Measurements from ENCODE around the gene CLASRP.

Gene CLASRP

DNA sequence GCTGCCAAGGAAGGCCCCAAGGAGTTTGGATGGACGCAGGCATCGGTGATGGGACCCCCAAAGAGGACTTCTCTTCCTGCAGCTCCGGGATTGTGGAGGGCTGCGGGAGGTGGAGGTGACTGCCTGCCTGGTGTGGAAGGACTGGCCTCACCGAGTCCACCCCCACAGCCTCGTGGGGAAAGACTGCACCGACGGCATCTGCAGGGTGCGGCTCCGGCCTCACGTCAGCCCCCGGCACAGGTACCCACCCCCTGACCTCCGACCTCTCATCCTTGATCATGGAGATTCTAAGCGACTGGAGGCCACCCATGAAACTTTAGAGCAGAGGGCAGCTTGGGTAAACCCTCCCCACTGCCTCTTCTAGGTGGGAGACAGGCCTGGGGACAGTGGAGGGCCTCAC lies 16.9 kb upstream of the CLASRP start:
- DNase-seq: no peak

DNA sequence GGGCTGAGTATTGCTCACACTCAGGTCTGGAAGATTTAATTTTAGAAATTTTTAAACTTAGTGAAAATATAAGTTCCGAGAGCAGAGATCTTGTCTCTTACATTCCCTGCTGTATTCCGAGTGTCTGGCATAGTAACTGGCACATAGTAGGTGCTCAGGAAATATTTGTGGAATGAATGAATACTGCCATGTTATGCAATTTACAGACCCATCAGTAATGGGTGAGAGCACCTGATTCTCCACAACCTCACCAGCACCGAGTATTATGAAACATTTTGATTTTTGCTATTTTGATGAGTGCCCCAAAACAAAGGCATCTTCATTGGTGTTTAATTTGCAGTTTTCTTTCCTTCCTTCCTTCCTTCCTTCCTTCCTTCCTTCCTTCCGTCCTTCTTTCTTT lies 15.8 kb upstream of the CLASRP start:
- DNase-seq: no peak

DNA sequence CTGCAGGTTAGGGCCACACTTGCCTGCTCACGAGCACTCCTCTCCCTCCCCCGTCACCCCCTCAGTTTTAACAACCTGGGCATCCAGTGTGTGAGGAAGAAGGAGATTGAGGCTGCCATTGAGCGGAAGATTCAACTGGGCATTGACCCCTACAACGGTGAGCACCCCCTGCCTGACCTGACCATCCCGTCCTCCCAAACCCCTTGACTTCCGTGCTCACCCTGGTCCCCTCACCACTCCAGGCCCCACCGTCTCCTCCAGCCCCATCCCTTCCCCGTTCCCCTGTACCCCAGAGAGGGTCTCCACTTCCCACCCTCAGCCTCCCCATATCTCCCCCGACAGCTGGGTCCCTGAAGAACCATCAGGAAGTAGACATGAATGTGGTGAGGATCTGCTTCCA lies 13.6 kb upstream of the CLASRP start:
- no peak for DNase-seq

DNA sequence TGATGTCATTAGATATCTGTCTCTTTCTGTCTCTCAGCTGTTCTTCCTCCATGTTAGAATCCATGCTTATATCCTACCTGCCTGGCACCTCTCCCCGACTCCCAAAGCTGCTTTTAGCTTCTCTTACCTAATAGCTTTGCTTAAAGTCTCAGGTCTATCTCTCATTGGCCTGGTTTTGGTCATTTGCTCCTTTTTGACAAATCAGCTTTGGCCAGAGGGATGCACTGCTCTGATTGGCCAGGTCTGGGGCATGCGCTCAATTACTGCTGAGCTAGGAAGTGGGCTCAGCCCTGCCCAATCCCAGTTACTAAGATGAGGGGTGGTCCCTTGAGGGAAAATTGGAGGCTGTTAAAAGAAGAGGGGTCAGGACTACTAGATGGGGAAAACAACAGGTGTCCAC lies 11.5 kb upstream of the CLASRP start:
- no peak for DNase-seq

DNA sequence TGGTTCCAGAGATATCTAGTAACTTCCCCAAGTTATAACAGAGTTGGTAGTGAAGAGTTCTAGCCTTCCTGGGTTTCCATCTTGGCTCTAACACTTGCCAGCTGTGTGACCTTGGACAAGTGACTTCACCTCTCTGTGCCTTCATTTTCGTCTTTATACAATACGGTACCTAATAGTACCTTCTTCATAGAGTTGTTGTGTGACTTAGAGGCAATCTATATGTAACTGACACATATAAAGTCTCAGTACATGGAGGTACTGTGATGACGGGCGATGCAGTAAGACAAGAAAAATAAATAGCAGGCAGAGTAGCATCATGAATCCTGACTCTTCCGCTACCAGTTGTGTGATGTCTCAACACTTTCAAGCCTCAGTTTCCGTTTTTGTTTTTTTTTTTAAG lies 8.0 kb upstream of the CLASRP start:
- DNase-seq: no peak

DNA sequence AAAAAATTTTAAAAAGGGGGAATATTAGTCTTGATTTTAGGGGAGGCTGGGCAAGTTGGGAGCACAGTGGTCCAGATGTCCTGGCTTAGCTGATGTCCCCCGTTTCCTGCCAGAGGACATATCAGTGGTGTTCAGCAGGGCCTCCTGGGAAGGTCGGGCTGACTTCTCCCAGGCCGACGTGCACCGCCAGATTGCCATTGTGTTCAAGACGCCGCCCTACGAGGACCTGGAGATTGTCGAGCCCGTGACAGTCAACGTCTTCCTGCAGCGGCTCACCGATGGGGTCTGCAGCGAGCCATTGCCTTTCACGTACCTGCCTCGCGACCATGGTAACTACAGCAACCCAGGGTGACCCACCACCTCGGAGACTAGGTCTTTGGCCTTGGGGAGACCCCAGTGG lies 6.4 kb upstream of the CLASRP start:
- no peak for DNase-seq

DNA sequence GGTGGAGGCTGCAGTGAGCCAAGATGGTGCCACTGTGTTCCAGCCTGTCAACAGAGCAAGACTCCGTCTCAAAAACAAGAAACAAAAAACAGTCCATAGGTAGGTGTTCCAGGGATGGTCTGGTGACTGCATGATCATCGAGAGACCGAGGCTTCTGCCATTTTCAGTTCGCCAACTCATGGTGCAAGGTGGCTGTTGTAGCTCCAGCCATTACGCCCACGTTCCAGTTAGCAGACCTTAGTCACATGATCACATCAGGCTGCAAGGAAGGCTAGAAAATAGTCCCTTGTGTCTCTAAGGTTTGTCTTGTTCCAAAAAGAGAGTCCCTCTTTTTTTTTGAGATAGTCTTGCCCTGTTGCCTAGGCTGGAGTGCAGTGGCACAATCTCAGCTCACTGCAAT lies 3.1 kb upstream of the CLASRP start:
- no peak for DNase-seq

DNA sequence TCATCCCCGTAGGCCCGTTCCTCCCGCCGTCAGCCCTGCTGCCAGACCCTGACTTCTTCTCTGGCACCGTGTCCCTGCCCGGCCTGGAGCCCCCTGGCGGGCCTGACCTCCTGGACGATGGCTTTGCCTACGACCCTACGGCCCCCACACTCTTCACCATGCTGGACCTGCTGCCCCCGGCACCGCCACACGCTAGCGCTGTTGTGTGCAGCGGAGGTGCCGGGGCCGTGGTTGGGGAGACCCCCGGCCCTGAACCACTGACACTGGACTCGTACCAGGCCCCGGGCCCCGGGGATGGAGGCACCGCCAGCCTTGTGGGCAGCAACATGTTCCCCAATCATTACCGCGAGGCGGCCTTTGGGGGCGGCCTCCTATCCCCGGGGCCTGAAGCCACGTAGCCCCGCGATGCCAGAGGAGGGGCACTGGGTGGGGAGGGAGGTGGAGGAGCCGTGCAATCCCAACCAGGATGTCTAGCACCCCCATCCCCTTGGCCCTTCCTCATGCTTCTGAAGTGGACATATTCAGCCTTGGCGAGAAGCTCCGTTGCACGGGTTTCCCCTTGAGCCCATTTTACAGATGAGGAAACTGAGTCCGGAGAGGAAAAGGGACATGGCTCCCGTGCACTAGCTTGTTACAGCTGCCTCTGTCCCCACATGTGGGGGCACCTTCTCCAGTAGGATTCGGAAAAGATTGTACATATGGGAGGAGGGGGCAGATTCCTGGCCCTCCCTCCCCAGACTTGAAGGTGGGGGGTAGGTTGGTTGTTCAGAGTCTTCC lies 1.3 kb upstream of the CLASRP start:
- DNase-seq: no peak

DNA sequence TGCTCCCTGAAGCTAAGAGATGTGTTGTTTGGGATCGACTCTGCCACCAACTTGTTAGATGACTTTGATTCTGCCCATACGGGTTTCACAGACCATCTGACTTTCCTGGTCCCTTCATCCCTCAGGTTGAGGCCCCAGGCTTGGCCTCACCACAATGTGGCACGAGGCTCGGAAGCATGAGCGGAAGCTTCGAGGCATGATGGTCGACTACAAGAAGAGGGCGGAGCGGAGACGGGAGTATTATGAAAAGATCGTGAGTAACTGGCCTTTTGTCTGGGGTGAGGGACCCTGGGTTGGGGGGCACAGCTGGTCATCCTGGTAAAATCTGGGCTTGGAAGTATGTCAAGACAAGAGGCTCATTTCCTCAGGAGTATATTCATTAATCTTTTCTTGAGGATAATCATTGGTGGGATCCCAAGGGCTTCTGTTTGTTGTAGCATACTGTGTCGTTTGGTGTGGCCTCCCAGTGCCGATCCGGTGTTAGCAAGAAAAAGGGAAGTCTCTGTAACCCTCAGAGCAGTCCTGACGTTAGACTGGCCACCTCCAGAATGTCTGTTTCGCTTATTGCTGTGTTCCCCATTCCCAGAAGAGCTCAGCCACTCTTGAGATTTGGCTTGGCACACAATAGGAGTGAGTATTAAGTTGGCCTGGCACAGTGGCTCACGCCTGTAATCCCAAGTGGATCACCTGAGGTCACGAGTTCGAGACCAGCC lies 1.4 kb downstream of the CLASRP start:
- no peak for DNase-seq

DNA sequence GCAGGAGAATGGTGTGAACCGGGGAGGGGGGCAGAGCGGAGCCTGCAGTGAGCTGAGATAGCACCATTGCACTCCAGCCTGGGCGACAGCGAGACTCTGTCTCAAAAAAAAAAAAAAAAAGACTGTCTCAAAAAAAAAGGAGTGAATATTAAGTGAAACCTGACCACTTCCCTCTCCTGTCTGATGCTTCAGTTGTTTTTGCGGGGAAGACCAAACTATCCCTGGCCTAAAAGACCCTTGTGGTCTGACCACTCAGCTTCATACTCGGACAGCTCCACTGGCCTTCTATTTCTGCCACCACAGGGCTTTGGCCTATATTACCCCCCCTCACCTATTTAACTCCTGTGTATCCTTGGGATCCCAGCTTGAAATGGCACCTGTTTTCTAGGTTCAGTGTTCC lies 2.3 kb downstream of the CLASRP start:
- DNase-seq: no peak

DNA sequence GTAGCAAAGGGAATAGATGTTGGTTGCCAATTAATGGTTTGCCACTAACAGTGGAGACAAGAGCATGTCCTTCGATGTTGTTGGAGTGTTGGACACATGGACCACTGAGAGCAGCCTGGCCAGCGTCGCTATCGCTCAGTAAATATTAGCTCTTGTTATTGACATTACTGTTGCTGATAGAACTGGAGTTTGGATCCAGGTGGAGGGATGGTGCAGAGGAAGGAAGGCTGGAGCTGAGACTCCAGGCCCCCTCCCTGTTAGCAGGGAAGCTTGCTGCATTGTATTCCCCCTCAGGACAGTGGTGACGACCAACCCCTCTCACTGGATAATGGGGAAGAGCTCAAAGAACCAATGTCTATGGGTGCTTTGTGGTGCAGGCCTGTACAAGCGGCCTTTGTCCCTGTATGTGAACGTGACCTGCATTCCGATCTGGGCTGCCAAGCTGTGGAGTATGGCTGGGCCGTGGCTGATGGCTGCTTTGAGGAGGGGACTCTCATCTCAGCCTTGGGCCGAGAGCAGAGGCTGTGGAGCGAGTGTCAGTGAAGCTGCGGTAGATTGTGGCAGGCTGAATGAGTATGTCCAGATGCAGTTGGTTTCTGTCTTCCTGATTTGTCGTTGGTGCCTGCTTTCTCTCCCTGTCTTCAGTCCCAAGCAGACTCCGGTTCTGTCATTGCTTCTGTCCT lies 7.0 kb downstream of the CLASRP start:
- no peak for DNase-seq

DNA sequence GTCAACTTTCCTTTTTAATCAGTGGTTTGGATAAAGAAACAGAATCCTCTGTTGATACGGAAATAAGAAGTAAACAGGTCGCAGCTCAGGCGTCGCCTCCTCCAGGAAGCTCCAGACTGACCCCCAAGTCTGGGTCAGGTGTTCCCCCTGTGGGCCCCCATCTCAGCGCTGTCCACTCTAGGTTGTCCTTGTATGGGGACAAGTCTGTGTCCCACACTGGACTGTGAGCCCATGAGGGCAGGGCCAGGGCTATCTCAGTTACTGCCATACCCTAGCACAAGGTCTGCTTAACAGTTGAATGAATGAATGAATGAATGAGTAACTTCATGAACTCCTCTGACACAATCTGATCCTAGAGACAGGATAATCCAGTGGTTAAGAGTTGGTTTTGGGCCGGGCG lies 7.5 kb downstream of the CLASRP start:
- no peak for DNase-seq

DNA sequence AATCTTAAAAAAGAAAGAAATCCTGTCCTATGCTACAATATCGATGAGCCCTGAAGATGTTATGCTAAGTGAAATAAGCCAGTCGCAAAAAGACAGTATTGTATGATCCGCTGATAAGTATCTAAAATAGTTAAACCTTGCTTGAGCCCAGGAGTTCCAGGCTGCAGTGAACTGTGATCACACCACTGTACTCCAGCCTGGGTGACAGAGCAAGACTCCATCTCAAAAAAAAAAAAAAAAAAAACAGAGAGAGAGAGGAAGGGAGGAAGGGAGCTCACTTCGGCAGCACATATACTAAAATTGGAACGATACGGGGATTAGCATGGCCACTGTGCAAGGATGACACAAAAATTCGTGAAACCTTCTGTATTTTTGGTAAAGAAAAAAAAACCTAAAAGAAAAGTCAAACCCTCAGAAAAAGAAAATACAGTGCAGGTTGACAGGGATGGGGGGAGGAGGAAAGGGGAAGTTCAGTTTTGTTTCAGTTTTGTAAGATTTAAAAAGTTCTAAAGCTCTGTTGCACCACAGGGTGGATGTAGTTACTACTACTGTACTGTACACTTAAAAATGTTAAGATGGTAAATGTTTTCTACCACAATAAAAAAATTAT lies 8.4 kb downstream of the CLASRP start:
- no peak for DNase-seq

DNA sequence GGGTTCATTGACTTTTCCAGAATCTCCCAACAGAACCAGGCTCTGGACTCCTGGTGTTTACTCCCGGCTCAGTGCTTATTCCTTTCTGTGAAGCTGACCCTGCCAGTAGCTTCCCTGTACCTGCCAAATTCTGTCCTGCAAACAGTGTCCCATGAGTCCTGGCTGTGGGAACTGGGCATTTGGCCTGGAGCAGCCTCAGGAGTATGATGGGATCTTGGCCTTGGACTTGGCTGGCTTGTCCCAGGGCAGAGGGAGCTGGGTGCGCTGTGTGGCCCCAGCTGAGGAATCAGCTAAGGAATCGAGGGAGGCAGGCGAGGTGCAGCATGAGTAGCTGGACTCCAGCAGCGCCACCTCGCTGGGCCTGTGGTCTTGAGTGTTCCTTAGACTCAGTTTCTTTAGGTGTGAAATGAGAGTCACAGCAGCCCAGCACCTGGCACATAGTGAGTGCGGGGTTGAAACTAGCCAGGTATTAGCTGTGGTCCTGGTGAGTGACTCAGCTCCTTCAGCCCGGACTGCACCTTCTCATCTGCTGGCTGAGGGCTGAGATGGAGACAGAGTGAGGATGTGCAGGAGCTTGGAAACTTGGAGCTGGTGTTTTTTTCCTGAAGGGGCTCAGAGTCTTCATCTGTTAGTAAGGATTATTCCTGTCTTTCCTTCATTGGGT lies 10.4 kb downstream of the CLASRP start:
- no peak for DNase-seq

DNA sequence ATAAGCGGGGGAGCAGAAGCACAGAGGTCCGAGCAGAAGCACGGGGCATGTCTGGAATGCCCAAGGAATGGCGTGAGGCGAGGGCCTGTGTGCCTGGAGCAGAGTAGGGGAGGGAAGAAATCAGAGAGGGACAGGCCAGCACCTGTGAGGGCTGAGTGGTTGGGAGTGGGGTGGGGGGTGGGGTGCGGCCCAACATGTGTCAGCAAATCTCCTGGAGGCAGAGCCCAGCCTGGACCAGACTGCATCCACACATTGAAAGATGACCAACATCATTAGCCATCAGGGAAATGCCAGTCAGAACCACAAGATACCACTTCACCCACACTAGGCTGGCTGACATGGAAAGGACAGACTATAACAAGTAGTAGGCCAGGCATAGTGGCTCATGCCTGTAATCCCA lies 11.2 kb downstream of the CLASRP start:
- DNase-seq: no peak

DNA sequence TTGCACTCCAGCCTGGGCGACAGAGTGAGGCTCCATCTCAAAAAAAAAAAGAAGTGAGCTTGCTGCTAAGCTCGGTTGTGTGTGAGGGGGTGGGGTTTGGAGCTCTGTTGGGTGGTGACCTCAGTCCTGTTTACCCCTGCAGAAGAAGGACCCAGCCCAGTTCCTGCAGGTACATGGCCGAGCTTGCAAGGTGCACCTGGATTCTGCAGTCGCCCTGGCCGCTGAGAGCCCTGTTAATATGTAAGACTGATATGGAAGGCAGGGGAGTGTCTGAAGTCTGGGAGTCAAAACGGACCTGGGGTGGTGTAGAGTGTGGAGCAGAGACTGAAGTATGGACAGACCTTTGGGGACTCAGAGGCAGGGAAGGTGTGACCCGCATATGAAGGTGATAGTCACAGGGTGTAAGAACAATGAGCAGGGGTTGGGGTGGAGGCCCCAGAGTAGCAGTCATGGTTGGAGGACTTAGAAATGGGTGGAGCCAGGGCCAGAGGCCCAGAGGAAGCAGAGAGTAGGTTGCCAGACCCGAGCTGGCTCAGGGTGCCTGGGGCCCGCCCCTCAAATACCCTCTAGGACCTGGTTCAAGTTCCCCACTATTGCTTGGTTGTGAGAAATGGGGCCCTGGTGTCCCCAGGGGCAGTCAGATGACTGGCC lies 13.2 kb downstream of the CLASRP start:
- no peak for DNase-seq

DNA sequence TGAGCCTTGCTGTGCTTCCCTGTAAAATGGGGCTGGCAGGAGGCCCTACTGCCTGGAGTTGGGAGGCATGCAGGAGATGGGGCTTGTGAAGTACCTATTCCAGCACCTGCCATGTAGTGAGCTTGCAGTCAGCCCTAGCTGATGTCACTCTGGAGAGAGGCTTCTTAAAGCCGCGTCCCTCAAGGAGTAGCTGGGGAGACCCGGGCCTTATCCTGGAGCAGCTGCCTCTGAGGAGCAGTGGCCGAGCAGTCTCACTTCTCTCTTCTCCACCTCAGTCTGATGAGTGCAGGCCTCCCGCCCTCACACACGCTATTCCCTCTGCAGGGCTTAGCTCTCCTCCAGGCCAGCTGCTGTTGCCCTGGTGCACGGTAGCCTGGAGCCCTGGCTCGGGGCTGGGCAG lies 18.0 kb downstream of the CLASRP start:
- DNase-seq: no peak

DNA sequence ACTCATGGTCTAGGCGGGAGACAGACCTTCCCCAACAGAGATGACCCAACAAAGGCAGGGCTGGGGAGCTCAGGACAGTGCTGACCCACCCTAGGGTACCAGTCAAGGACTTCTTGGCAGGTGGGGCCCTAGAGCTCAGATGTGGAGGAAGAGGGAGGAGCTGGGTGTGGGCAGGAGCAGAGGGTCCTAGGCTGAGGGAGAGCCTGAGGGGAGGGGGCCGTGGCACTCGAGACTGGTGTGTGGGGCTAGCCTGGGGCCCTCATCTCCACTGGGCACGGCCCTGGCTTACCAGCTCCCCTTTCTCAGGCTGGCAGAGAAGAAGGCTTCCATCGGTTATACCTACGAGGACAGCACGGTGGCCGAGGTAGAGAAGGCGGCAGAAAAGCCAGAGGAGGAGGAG lies 18.6 kb downstream of the CLASRP start:
- no peak for DNase-seq

DNA sequence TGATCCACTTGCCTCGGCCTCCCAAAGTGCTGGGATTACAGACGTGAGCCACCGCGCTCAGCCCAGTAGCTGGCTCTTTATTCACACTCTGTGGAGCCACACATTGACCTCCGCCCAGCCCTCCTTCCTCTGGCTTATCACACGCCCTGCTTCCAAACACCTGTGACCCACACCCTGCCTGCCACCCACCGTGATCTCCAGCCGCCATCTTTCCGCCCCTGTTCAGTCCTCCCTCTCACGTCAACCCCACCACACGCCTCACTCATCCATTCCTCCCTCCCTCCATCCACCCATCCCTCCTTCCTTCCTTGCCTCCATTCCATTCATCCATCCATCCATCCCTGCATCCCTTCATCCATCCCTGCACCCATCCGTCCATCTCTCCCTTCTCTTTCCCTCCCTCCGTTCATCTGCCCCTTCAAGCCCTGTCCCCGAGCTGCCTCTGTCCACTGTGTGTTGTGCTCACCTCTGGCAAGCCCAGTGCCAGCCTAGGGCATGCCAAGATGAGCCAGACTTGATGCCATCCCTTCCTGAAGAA lies 19.8 kb downstream of the CLASRP start:
- no peak for DNase-seq

DNA sequence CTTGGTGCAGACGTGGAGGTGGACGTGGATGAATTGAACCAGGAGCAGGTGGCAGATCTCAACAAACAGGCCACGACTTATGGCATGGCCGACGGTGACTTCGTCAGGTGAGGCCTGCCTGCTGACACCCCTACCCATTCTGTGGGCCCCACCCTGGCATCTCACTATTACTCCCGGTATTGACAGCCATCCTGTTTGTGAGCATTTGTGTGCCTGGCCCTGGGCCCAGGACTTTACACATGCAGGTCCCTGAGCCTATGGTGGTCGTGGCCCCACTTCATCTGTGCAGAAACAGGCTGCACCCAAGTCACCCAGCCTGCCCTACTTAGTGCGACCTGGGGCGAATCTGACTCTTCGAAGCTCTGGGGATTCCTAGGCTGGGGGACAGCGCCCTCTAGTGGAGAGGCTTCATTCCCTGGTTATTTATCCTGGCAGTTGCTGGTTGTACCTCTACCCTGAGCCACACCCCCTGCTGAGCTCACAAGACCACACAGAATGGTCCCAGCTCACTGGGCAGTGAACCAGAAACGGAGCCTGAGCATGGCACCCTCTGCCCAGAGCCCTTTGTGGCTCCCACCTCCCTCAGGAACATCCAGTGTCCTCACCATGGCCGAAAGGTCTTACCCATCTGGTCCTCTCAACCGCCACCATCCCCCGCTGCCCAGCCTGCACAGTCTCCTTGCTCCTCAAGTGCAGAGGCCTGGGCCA lies 20.6 kb downstream of the CLASRP start:
- DNase-seq: peak; percentile 82

DNA sequence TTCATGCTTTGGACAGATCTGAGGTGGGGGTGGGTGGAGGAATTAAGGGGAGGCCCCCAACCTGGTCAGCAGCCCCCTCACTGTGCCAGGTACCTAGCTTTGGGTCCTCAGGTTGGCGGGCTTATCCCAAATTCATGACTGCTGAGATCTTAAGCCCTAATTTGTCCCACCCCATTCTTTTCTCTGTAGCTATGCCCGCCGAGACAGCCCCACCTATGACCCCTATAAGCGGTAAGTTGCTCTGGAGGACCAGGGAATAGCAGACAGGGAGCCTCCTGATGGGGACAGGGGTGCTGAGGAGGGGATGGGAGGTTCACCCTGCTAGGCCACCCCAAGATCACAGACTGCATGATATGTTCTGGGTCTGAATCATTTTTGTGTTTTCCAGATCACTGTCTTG lies 23.1 kb downstream of the CLASRP start:
- no peak for DNase-seq

Measured in stimulated activated CD4-positive, alpha-beta T cell treated with anti-CD3 and anti-CD28 coated beads, Interleukin-1b, Interleukin-23, amount 100 ng/mL, for 48 hours (primary cell).